ENCODE results near the gene AIF1L.

The AIF1L gene

DNA sequence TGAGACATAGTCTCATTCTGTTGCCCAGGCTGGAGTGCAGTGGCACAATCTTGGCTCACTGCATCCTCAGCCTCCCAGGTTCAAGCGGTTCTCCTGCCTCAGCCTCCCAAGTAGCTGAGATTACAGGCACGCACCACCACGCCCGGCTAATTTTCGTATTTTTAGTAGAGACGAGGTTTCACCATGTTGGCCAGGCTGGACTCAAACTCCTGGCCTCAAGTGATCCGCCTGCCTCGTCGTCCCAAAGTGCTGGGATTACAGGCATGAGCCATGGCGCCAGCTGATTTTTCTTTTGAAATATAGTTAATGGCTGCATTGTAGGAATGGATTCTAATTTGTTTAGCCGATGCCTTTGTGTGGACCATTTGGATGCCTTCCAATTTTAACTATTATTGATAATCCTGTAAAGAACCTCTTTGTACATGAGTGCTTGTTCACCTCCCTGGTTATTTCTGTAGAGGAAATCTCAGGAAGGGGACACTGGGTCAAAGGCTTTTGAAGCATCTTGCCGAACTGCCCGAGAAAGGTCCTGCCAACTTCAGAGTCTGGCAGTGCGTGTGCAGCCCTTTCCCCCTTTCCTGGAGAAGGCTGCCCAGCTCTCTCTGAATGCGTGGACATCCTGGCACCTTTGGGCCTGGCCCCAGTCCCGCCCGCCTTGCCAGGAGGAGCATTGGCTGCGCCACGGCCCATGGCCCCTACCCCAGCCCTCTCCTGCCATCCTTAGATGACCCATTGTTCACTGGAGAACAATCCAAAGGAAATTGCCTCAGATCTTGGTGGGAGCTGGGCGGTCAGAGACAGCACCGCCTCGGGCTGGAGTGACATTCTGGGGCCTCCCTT lies 20.2 kb downstream of the AIF1L start:
- no peaks in the 10 kb centered on the region for H4K20me1 ChIP-seq (ENCODE audit: low read depth, low read length)
- TF ChIP-seq EZH2phosphoT487 (conservative IDR thresholded peaks at IDR 0.05; ENCODE audit: low read length): no peak
- TF ChIP-seq, protein P1, sequence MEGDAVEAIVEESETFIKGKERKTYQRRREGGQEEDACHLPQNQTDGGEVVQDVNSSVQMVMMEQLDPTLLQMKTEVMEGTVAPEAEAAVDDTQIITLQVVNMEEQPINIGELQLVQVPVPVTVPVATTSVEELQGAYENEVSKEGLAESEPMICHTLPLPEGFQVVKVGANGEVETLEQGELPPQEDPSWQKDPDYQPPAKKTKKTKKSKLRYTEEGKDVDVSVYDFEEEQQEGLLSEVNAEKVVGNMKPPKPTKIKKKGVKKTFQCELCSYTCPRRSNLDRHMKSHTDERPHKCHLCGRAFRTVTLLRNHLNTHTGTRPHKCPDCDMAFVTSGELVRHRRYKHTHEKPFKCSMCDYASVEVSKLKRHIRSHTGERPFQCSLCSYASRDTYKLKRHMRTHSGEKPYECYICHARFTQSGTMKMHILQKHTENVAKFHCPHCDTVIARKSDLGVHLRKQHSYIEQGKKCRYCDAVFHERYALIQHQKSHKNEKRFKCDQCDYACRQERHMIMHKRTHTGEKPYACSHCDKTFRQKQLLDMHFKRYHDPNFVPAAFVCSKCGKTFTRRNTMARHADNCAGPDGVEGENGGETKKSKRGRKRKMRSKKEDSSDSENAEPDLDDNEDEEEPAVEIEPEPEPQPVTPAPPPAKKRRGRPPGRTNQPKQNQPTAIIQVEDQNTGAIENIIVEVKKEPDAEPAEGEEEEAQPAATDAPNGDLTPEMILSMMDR (IDR thresholded peaks at IDR 0.05; ENCODE audit: insufficient read depth, low read length, poor library complexity, severe bottlenecking): no peak
- H3K36me3 ChIP-seq (ENCODE audit: low read length): no peaks in the 10 kb centered on the region
- no peak overlapping the region for H3K4me3 ChIP-seq (ENCODE audit: insufficient read depth, low read length, poor library complexity, severe bottlenecking)
- H3K9ac ChIP-seq (ENCODE audit: low read length): no peak overlapping the region
- no peak overlapping the region for H3K27ac ChIP-seq (ENCODE audit: low read depth, low read length)
- no peaks in the 10 kb centered on the region for H3K9me3 ChIP-seq (ENCODE audit: insufficient read depth, low read length)
- no peaks in the 10 kb centered on the region for H3K27me3 ChIP-seq (ENCODE audit: low read length)
- no peaks in the 10 kb centered on the region for H3K9me2 ChIP-seq (replicated peaks; ENCODE audit: insufficient read depth, low read length)
- no peak overlapping the region for H3K4me2 ChIP-seq (ENCODE audit: low read depth, low read length, poor library complexity, severe bottlenecking)
- no peaks in the 10 kb centered on the region for H3F3A ChIP-seq (ENCODE audit: insufficient read depth)
- no peak overlapping the region for H2AFZ ChIP-seq (ENCODE audit: low read depth, low read length, severe bottlenecking)
- no peaks in the 10 kb centered on the region for H3K79me2 ChIP-seq (ENCODE audit: insufficient read depth, low read length)

GRCh38 chr9:131117121-131117761 lies 20.9 kb downstream of the AIF1L start:
- Histone ChIP-seq H4K20me1 (ENCODE audit: low read depth, low read length) (no peaks in the 10 kb centered on the region), H2AFZ (ENCODE audit: low read depth, low read length, severe bottlenecking) (no peak overlapping the region), H3K27me3 (ENCODE audit: low read length) (no peaks in the 10 kb centered on the region), H3K9me3 (ENCODE audit: insufficient read depth, low read length) (no peaks in the 10 kb centered on the region), H3K9me2 (replicated peaks; ENCODE audit: insufficient read depth, low read length) (no peaks in the 10 kb centered on the region), H3F3A (ENCODE audit: insufficient read depth) (no peaks in the 10 kb centered on the region), H3K79me2 (ENCODE audit: insufficient read depth, low read length) (no peaks in the 10 kb centered on the region), H3K4me2 (ENCODE audit: low read depth, low read length, poor library complexity, severe bottlenecking) (no peak overlapping the region), H3K4me3 (ENCODE audit: insufficient read depth, low read length, poor library complexity, severe bottlenecking) (no peak overlapping the region), H3K27ac (ENCODE audit: low read depth, low read length) (no peak overlapping the region), H3K9ac (ENCODE audit: low read length) (no peak overlapping the region), H3K36me3 (ENCODE audit: low read length) (no peaks in the 10 kb centered on the region)
- TF ChIP-seq, protein P1 (IDR thresholded peaks at IDR 0.05; ENCODE audit: insufficient read depth, low read length, poor library complexity, severe bottlenecking): no peak
- no peak for TF ChIP-seq EZH2phosphoT487 (conservative IDR thresholded peaks at IDR 0.05; ENCODE audit: low read length)

- Histone ChIP-seq H3K4me2 (ENCODE audit: low read depth, low read length, poor library complexity, severe bottlenecking) (no peak overlapping the region), H3K79me2 (ENCODE audit: insufficient read depth, low read length) (no peaks in the 10 kb centered on the region), H3K27me3 (ENCODE audit: low read length) (no peaks in the 10 kb centered on the region), H4K20me1 (ENCODE audit: low read depth, low read length) (no peaks in the 10 kb centered on the region), H3K36me3 (ENCODE audit: low read length) (no peaks in the 10 kb centered on the region), H3F3A (ENCODE audit: insufficient read depth) (no peaks in the 10 kb centered on the region), H3K4me3 (ENCODE audit: insufficient read depth, low read length, poor library complexity, severe bottlenecking) (no peak overlapping the region), H3K9me3 (ENCODE audit: insufficient read depth, low read length) (no peaks in the 10 kb centered on the region), H3K27ac (ENCODE audit: low read depth, low read length) (no peak overlapping the region), H2AFZ (ENCODE audit: low read depth, low read length, severe bottlenecking) (no peak overlapping the region), H3K9ac (ENCODE audit: low read length) (no peak overlapping the region), H3K9me2 (replicated peaks; ENCODE audit: insufficient read depth, low read length) (no peaks in the 10 kb centered on the region)
- TF ChIP-seq, protein P1 (IDR thresholded peaks at IDR 0.05; ENCODE audit: insufficient read depth, low read length, poor library complexity, severe bottlenecking): no peak
- no peak for TF ChIP-seq EZH2phosphoT487 (conservative IDR thresholded peaks at IDR 0.05; ENCODE audit: low read length)
These were observed 21.4 kb downstream of the AIF1L start for GRCh38 chr9:131117762-131118145.
